ENCODE data around the gene DNAJC10. TPM values are rescaled to one million over a fixed set of nuclear protein-coding genes. Genes with fewer than 3 reads are reported as not detected.
A peak's percentile ranks its signal among the peaks of the same experiment; 100 is the strongest.

The DNAJC10 gene
- total and polyA plus RNA-seq, 2 donors (not counting 3 experiments of a cell fraction or from before 2014, with no cell fraction given): 45.1 to 201 TPM

DNA sequence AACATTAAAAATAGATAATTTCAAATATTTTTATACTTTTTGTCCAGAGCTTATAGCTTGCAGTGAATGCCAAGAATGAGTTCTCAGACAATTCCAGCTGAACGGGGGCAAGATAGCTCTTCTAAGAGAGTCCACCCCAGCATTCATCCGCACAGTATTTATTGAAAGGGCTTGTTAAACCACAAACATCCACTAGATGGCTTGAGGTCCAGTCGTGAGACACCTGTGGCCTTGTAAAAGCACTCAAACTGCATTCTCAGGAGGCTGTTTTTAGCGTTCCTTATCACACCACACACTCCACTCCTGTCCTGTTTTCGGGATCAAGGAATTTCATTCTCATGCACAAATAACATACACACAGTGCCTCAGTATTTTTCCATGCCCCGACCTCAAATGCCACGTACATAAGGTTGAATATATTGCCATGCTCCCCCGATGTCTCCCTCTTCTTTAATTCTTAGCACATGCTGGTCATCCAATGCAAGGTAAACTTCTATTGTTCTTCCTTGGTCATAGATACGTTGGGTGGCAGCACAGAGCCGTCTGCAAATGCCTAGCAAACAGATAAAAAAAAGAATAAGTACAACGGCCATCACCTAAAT is 47.4 kb downstream of the DNAJC10 start:
- H3K9me1 ChIP-seq (replicated peaks; ENCODE audit: control insufficient read depth, extremely low read depth, insufficient read depth, low read length): peaks cover 2% of the 10 kb centered on the region
- BruUV-seq (replicated peaks): no TSS peak
- TF ChIP-seq, protein P1, sequence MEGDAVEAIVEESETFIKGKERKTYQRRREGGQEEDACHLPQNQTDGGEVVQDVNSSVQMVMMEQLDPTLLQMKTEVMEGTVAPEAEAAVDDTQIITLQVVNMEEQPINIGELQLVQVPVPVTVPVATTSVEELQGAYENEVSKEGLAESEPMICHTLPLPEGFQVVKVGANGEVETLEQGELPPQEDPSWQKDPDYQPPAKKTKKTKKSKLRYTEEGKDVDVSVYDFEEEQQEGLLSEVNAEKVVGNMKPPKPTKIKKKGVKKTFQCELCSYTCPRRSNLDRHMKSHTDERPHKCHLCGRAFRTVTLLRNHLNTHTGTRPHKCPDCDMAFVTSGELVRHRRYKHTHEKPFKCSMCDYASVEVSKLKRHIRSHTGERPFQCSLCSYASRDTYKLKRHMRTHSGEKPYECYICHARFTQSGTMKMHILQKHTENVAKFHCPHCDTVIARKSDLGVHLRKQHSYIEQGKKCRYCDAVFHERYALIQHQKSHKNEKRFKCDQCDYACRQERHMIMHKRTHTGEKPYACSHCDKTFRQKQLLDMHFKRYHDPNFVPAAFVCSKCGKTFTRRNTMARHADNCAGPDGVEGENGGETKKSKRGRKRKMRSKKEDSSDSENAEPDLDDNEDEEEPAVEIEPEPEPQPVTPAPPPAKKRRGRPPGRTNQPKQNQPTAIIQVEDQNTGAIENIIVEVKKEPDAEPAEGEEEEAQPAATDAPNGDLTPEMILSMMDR (IDR thresholded peaks at IDR 0.05; ENCODE audit: extremely low read depth in 1 of 2, insufficient read depth in 1 of 2, low read depth in 1 of 2, low read length in 2 of 2): peak; percentile 43 to 51
- TF ChIP-seq GATA2 (IDR thresholded peaks at IDR 0.05; ENCODE audit: insufficient read depth, insufficient read length, low read depth, low read length): no peak
- no peak for TF ChIP-seq POLR2A (IDR thresholded peaks at IDR 0.05; ENCODE audit: low read depth, low read length)
- ChIA-PET POLR2A (interaction anchor here (0.6 kb wide), 1 partner anchor 246 kb away, joined by 3 read pairs; no protein-coding TSS in a partner anchor), CTCF (interaction anchor here (0.7 to 6.9 kb wide), 26 partner anchors 8 to 576 kb away, joined by 3 to 164 read pairs (median 4); no protein-coding TSS in a partner anchor)
- H3K4me1 ChIP-seq (ENCODE audit: control insufficient read depth, extremely low read depth, insufficient read depth, low read length): no peaks in the 10 kb centered on the region
- intact Hi-C loops (cut with micrococcal nuclease) (no loop called here), dilution Hi-C loops (cut with MboI; ENCODE audit: extremely low pct_ligation_motif_present, low sequenced_read_pairs) (no loop called here)
- H3K36me3 ChIP-seq (ENCODE audit: control insufficient read depth in 2 of 2, extremely low read depth in 1 of 2, insufficient read depth in 2 of 2, low read length in 2 of 2): peaks cover 16 to 34% of the 10 kb centered on the region in 2 experiments
- H3K27me3 ChIP-seq (ENCODE audit: control insufficient read depth in 2 of 2, insufficient read depth in 2 of 2, low read length in 2 of 2): no peaks in the 10 kb centered on the region
- no peak overlapping the region for H3K4me2 ChIP-seq (ENCODE audit: insufficient read depth, low read length)
- peak; percentile 62 for FAIRE-seq
- peak; percentile 51 for DNase-seq (ENCODE audit: low read depth, low spot score)
- no peak overlapping the region for H3K4me3 ChIP-seq (replicated peaks in 1 of 3; ENCODE audit: insufficient read depth in 1 of 3, low read depth in 1 of 3, low read length in 3 of 3)
- H3K27ac ChIP-seq (ENCODE audit: insufficient read depth, low read depth, low read length): no peak overlapping the region
- H3K9ac ChIP-seq (replicated peaks; ENCODE audit: extremely low read depth, insufficient read depth, low read length): no peak overlapping the region
- no peak overlapping the region for H2AFZ ChIP-seq (ENCODE audit: low read depth, low read length)
- no peaks in the 10 kb centered on the region for H3K9me3 ChIP-seq (replicated peaks; ENCODE audit: control insufficient read depth, insufficient read depth, low read length)
- no peaks in the 10 kb centered on the region for H4K20me1 ChIP-seq (replicated peaks; ENCODE audit: control insufficient read depth, extremely low read depth, insufficient read depth, low read length)
- no peaks in the 10 kb centered on the region for H3K79me2 ChIP-seq (ENCODE audit: control insufficient read depth, insufficient read depth, low read length)

DNA sequence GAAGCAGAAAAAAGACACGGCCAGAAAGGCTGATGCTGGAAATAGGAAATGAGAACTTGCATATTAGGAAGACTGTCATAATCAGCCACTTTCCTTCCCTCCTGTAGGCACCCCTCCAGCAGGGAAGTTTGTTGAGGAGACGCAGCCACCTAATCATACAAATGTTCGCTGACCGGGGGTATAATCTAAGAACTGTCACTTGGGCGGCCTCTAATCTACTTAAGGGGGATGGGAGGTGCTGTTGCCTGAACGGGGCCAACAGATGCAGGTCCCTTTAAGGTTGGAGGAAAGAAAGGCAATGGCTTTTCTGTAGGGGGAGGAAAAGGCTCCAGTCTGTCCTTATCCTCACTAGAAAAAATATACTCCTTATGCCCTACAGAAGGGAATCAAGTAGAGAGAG is 50.6 kb downstream of the DNAJC10 start:
- H3K9ac ChIP-seq (replicated peaks; ENCODE audit: extremely low read depth, insufficient read depth, low read length): no peak overlapping the region

More for the DNA sequence above, 50.6 kb downstream of the DNAJC10 start:
- intact Hi-C loops (cut with micrococcal nuclease): loop anchor here (2.0 to 5.0 kb wide), 2 partner anchors 101 to 214 kb away; partner anchors contain the start of gene FRZB
- H3K36me3 ChIP-seq (ENCODE audit: control insufficient read depth in 2 of 2, extremely low read depth in 1 of 2, insufficient read depth in 2 of 2, low read length in 2 of 2): peaks cover 10 to 16% of the 10 kb centered on the region in 2 experiments
- no peak overlapping the region for H3K4me3 ChIP-seq (replicated peaks in 1 of 3; ENCODE audit: insufficient read depth in 1 of 3, low read depth in 1 of 3, low read length in 3 of 3)
- H3K27ac ChIP-seq (ENCODE audit: insufficient read depth, low read depth, low read length): no peak overlapping the region
- no peak overlapping the region for H2AFZ ChIP-seq (ENCODE audit: low read depth, low read length)
- no peak overlapping the region for H3K4me2 ChIP-seq (ENCODE audit: insufficient read depth, low read length)
- H3K9me3 ChIP-seq (replicated peaks; ENCODE audit: control insufficient read depth, insufficient read depth, low read length): no peaks in the 10 kb centered on the region
- TF ChIP-seq EZH2 (IDR thresholded peaks at IDR 0.05; ENCODE audit: borderline replicate concordance, low read depth, low read length, severe bottlenecking): no peak
- no peak for TF ChIP-seq GATA2 (IDR thresholded peaks at IDR 0.05; ENCODE audit: insufficient read depth, insufficient read length, low read depth, low read length)
- no peak for TF ChIP-seq FOS (IDR thresholded peaks at IDR 0.05; ENCODE audit: borderline replicate concordance, insufficient read depth, low read length)
- TF ChIP-seq POLR2AphosphoS5 (IDR thresholded peaks at IDR 0.05; ENCODE audit: insufficient read depth, low read depth, low read length): no peak
- BruUV-seq (replicated peaks): no TSS peak
- DNase-seq (ENCODE audit: low read depth, low spot score) (no peak), FAIRE-seq (no peak)
- ChIA-PET POLR2A (no interaction called here), CTCF (interaction anchor here (1.1 to 6.9 kb wide), 6 partner anchors 13 to 220 kb away, joined by 3 to 164 read pairs (median 6); no protein-coding TSS in a partner anchor)
- H3K27me3 ChIP-seq (ENCODE audit: control insufficient read depth in 2 of 2, insufficient read depth in 2 of 2, low read length in 2 of 2): no peaks in the 10 kb centered on the region
- no peaks in the 10 kb centered on the region for H3K79me2 ChIP-seq (ENCODE audit: control insufficient read depth, insufficient read depth, low read length)
- no peaks in the 10 kb centered on the region for H3K4me1 ChIP-seq (ENCODE audit: control insufficient read depth, extremely low read depth, insufficient read depth, low read length)
- dilution Hi-C loops (cut with MboI; ENCODE audit: extremely low pct_ligation_motif_present, low sequenced_read_pairs): no loop called here
- no peaks in the 10 kb centered on the region for H3K9me1 ChIP-seq (replicated peaks; ENCODE audit: control insufficient read depth, extremely low read depth, insufficient read depth, low read length)
- H4K20me1 ChIP-seq (replicated peaks; ENCODE audit: control insufficient read depth, extremely low read depth, insufficient read depth, low read length): no peaks in the 10 kb centered on the region
